ENCODE results near the gene BRSK2. TPM values are rescaled to one million over a fixed set of nuclear protein-coding genes. Genes with fewer than 3 reads are reported as not detected.

BRSK2 gene
- total and polyA plus RNA-seq, 2 of the 4 experiments (the other 2 are of a cell fraction), result 0.18 to 0.62 TPM

DNA sequence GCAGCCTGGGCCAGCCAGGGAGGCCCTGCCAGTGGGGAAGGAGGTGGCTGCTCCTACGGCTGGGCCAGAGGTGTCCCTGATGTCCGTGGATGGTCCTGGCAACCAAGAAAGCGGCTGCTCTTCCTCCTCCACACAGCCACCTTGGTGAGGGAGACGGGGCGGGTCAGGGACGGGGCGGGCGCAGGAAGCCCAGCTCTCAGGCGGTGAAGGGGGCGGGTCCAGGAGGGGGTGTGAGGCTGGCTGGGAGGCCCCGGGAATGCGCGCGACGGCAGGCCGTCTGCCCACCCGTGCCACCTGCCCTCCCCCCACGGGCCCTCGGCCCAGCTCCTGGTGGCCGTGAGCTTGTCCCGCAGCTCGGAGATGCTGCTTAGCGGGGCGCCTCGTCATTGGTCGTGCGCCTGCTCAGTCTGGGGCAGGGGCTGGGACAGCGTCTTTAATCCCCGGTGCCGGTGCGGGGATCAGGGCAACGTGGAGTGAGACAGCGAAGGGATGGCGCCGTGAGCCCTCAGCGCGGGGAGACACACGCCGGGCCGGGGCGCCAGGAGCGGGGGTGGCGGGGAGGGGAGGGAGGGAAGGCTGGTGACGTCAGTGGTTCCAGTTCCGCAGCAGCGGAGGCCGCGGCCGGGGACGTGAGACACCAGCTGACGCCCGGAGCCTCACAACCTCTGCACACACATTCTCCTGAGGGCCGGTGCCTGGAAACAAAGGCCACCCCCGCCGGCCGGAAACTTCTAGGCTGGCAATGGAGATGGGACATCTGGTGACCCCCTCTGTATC is 6.7 kb upstream of the BRSK2 start (continued):
- TF ChIP-seq CTCF (conservative IDR thresholded peaks at IDR 0.05; ENCODE audit: low read depth, low read length) (0 out of 2 replicates have a peak, but pooled peaks have one; percentile 14), FOS (IDR thresholded peaks at IDR 0.05; ENCODE audit: low read depth, low read length) (no peak)

Measured in IMR-90 (cell line).